ENCODE results near the gene CNOT3.

Gene CNOT3

DNA sequence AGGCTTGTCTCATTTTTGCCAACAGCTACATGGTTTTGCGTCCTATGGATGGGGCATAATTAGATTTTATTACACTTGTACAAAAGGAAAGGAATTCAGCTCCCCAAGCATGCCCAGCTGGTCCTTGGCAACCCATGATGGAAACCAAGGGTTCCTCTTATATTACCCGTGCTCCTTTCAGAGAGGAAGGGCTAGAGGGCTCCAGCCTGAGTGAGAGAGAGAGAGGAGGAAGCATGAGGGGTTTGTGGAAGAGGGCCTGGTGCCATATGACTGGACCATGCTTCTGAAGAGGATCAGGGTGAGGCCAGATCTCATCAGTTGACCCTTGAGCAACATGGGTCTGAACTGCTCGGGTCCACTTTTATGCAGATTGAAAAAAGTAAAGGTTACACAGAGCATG, 59.6 kb downstream of the CNOT3 start:
- no peak for ATAC-seq
- TF ChIP-seq ESRRG (CRISPR knock-in tag; IDR thresholded peaks at IDR 0.05) (no peak), PPARA (CRISPR knock-in tag; IDR thresholded peaks at IDR 0.05; ENCODE audit: borderline replicate concordance) (no peak), ARNTL (CRISPR knock-in tag; IDR thresholded peaks at IDR 0.05; ENCODE audit: borderline replicate concordance, low read depth) (no peak)
- TF ChIP-seq, protein P1, sequence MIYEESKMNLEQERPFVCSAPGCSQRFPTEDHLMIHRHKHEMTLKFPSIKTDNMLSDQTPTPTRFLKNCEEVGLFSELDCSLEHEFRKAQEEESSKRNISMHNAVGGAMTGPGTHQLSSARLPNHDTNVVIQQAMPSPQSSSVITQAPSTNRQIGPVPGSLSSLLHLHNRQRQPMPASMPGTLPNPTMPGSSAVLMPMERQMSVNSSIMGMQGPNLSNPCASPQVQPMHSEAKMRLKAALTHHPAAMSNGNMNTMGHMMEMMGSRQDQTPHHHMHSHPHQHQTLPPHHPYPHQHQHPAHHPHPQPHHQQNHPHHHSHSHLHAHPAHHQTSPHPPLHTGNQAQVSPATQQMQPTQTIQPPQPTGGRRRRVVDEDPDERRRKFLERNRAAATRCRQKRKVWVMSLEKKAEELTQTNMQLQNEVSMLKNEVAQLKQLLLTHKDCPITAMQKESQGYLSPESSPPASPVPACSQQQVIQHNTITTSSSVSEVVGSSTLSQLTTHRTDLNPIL (CRISPR knock-in tag; IDR thresholded peaks at IDR 0.05; ENCODE audit: low read depth), result no peak

DNA sequence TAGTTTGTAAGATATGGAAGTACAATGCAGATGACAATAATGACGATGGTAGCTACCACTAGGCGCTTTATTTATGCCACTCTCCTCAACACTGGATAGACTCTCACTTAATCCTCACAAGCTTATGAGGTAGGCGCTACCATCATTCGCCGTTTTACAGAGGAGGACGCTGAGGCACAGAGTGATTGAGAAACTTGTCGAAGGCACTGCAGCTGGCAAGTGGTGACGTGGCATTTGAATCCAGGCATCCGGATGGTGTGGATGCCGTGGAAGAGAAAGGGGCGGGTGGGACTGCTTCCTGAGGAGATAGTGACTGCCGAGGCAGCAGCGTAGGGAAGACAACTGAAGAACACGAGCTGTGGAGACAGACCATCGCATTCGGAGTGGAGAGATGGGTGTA, 61.8 kb downstream of the CNOT3 start:
- TF ChIP-seq, protein P2, sequence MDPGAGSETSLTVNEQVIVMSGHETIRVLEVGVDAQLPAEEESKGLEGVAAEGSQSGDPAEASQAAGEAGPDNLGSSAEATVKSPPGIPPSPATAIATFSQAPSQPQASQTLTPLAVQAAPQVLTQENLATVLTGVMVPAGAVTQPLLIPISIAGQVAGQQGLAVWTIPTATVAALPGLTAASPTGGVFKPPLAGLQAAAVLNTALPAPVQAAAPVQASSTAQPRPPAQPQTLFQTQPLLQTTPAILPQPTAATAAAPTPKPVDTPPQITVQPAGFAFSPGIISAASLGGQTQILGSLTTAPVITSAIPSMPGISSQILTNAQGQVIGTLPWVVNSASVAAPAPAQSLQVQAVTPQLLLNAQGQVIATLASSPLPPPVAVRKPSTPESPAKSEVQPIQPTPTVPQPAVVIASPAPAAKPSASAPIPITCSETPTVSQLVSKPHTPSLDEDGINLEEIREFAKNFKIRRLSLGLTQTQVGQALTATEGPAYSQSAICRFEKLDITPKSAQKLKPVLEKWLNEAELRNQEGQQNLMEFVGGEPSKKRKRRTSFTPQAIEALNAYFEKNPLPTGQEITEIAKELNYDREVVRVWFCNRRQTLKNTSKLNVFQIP (CRISPR knock-in tag; IDR thresholded peaks at IDR 0.05; ENCODE audit: borderline replicate concordance, low read depth), result no peak
- TF ChIP-seq ZNF8 (CRISPR knock-in tag; IDR thresholded peaks at IDR 0.05), result no peak
- TF ChIP-seq ARNTL (CRISPR knock-in tag; IDR thresholded peaks at IDR 0.05; ENCODE audit: borderline replicate concordance, low read depth), result no peak
- TF ChIP-seq ESRRG (CRISPR knock-in tag; IDR thresholded peaks at IDR 0.05), result no peak
- TF ChIP-seq BACH2 (CRISPR knock-in tag; IDR thresholded peaks at IDR 0.05; ENCODE audit: borderline replicate concordance), result no peak
- TF ChIP-seq ZC3H10 (CRISPR knock-in tag; IDR thresholded peaks at IDR 0.05), result no peak
- TF ChIP-seq TCF4 (CRISPR knock-in tag; IDR thresholded peaks at IDR 0.05; ENCODE audit: borderline replicate concordance), result no peak
- TF ChIP-seq, protein P3, sequence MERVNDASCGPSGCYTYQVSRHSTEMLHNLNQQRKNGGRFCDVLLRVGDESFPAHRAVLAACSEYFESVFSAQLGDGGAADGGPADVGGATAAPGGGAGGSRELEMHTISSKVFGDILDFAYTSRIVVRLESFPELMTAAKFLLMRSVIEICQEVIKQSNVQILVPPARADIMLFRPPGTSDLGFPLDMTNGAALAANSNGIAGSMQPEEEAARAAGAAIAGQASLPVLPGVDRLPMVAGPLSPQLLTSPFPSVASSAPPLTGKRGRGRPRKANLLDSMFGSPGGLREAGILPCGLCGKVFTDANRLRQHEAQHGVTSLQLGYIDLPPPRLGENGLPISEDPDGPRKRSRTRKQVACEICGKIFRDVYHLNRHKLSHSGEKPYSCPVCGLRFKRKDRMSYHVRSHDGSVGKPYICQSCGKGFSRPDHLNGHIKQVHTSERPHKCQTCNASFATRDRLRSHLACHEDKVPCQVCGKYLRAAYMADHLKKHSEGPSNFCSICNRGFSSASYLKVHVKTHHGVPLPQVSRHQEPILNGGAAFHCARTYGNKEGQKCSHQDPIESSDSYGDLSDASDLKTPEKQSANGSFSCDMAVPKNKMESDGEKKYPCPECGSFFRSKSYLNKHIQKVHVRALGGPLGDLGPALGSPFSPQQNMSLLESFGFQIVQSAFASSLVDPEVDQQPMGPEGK (CRISPR knock-in tag; IDR thresholded peaks at IDR 0.05; ENCODE audit: borderline replicate concordance), result no peak
- TF ChIP-seq OSR1 (CRISPR knock-in tag; IDR thresholded peaks at IDR 0.05), result no peak
- TF ChIP-seq ZFP3 (CRISPR knock-in tag; IDR thresholded peaks at IDR 0.05), result no peak
- TF ChIP-seq CSDC2 (CRISPR knock-in tag; IDR thresholded peaks at IDR 0.05), result no peak
- no peak for TF ChIP-seq RARB (CRISPR knock-in tag; IDR thresholded peaks at IDR 0.05)
- TF ChIP-seq, protein P4, sequence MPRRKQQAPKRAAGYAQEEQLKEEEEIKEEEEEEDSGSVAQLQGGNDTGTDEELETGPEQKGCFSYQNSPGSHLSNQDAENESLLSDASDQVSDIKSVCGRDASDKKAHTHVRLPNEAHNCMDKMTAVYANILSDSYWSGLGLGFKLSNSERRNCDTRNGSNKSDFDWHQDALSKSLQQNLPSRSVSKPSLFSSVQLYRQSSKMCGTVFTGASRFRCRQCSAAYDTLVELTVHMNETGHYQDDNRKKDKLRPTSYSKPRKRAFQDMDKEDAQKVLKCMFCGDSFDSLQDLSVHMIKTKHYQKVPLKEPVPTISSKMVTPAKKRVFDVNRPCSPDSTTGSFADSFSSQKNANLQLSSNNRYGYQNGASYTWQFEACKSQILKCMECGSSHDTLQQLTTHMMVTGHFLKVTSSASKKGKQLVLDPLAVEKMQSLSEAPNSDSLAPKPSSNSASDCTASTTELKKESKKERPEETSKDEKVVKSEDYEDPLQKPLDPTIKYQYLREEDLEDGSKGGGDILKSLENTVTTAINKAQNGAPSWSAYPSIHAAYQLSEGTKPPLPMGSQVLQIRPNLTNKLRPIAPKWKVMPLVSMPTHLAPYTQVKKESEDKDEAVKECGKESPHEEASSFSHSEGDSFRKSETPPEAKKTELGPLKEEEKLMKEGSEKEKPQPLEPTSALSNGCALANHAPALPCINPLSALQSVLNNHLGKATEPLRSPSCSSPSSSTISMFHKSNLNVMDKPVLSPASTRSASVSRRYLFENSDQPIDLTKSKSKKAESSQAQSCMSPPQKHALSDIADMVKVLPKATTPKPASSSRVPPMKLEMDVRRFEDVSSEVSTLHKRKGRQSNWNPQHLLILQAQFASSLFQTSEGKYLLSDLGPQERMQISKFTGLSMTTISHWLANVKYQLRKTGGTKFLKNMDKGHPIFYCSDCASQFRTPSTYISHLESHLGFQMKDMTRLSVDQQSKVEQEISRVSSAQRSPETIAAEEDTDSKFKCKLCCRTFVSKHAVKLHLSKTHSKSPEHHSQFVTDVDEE (CRISPR knock-in tag; IDR thresholded peaks at IDR 0.05), result no peak
- TF ChIP-seq TOX (CRISPR knock-in tag; IDR thresholded peaks at IDR 0.05; ENCODE audit: borderline replicate concordance), result no peak
- TF ChIP-seq, protein P5, sequence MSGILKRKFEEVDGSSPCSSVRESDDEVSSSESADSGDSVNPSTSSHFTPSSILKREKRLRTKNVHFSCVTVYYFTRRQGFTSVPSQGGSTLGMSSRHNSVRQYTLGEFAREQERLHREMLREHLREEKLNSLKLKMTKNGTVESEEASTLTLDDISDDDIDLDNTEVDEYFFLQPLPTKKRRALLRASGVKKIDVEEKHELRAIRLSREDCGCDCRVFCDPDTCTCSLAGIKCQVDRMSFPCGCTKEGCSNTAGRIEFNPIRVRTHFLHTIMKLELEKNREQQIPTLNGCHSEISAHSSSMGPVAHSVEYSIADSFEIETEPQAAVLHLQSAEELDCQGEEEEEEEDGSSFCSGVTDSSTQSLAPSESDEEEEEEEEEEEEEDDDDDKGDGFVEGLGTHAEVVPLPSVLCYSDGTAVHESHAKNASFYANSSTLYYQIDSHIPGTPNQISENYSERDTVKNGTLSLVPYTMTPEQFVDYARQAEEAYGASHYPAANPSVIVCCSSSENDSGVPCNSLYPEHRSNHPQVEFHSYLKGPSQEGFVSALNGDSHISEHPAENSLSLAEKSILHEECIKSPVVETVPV (CRISPR knock-in tag; IDR thresholded peaks at IDR 0.05), result no peak
- no peak for ATAC-seq

DNA sequence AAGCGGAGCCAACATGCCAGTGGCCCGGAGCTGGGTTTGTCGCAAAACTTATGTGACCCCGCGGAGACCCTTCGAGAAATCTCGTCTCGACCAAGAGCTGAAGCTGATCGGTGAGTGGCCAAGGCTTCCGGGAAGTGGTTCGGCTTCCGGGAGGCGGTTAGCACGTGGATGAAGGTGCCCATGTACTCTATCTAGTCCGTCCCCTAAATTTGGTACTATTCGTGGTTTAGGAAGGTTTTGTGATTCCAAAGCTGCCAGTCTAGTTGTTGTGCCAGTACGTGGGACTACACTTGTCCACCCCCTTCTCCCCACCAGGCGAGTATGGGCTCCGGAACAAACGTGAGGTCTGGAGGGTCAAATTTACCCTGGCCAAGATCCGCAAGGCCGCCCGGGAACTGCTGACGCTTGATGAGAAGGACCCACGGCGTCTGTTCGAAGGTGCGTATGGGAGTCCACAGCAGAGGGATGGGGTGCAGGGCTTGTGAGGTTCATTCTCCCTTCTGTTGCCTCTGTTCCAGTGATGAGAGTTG, 63.7 kb downstream of the CNOT3 start:
- ATAC-seq, result no peak
- TF ChIP-seq TCF4 (CRISPR knock-in tag; IDR thresholded peaks at IDR 0.05; ENCODE audit: borderline replicate concordance), result no peak
- TF ChIP-seq, protein P4 (CRISPR knock-in tag; IDR thresholded peaks at IDR 0.05), result no peak
- no peak for TF ChIP-seq RARB (CRISPR knock-in tag; IDR thresholded peaks at IDR 0.05)
- no peak for TF ChIP-seq ZNF70 (CRISPR knock-in tag; IDR thresholded peaks at IDR 0.05)
- TF ChIP-seq ZC3H10 (CRISPR knock-in tag; IDR thresholded peaks at IDR 0.05), result no peak
- TF ChIP-seq, protein P1 (CRISPR knock-in tag; IDR thresholded peaks at IDR 0.05; ENCODE audit: low read depth), result no peak
- TF ChIP-seq ZFP30 (CRISPR knock-in tag; IDR thresholded peaks at IDR 0.05), result no peak
- TF ChIP-seq SNAI2 (CRISPR knock-in tag; IDR thresholded peaks at IDR 0.05), result no peak
- TF ChIP-seq GLIS3 (CRISPR knock-in tag; IDR thresholded peaks at IDR 0.05), result no peak
- TF ChIP-seq BACH2 (CRISPR knock-in tag; IDR thresholded peaks at IDR 0.05; ENCODE audit: borderline replicate concordance), result no peak
- no peak for TF ChIP-seq PPARA (CRISPR knock-in tag; IDR thresholded peaks at IDR 0.05; ENCODE audit: borderline replicate concordance)
- no peak for TF ChIP-seq ESRRG (CRISPR knock-in tag; IDR thresholded peaks at IDR 0.05)
- TF ChIP-seq, protein P2 (CRISPR knock-in tag; IDR thresholded peaks at IDR 0.05; ENCODE audit: borderline replicate concordance, low read depth), result no peak
- no peak for TF ChIP-seq ZNF565 (CRISPR knock-in tag; conservative IDR thresholded peaks at IDR 0.05; ENCODE audit: low read depth)

Measured in SK-N-SH treated with all-trans-retinoic acid at 6 μM for 48 hours (cell line).